Suprapubic skin (tissue), 3 donors: ENCODE data around the gene ZSWIM6.

Source experiments
- EP300 ChIP-seq: sonication (generic); formaldehyde crosslinking; IDR thresholded peaks from one replicate; pipeline ENCODE4 v1.6.1; 2017; ENCODE audit warnings: antibody characterized with exemption
- TF ChIP-seq, protein P1 (sequence below), 2 donors: fragments of 200-600 bp in 1 of 2; fragments of 450-650 bp in 1 of 2; sonication (generic) in 1 of 2; IDR thresholded peaks; one replicate each; pipeline ENCODE4 v1.5.1; 2016 to 2019; ENCODE audit warnings: antibody characterized with exemption in 2 of 2, mild to moderate bottlenecking in 1 of 2, moderate library complexity in 1 of 2

- TF ChIP-seq, protein P1, sequence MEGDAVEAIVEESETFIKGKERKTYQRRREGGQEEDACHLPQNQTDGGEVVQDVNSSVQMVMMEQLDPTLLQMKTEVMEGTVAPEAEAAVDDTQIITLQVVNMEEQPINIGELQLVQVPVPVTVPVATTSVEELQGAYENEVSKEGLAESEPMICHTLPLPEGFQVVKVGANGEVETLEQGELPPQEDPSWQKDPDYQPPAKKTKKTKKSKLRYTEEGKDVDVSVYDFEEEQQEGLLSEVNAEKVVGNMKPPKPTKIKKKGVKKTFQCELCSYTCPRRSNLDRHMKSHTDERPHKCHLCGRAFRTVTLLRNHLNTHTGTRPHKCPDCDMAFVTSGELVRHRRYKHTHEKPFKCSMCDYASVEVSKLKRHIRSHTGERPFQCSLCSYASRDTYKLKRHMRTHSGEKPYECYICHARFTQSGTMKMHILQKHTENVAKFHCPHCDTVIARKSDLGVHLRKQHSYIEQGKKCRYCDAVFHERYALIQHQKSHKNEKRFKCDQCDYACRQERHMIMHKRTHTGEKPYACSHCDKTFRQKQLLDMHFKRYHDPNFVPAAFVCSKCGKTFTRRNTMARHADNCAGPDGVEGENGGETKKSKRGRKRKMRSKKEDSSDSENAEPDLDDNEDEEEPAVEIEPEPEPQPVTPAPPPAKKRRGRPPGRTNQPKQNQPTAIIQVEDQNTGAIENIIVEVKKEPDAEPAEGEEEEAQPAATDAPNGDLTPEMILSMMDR (IDR thresholded peaks at IDR 0.05), result no peak
- no peak for TF ChIP-seq EP300
These were observed 19.7 kb downstream of the ZSWIM6 start for GRCh38 chr5:61351733-61352132.
